Measurements from ENCODE around the gene GRIK2.

Gene GRIK2

GRCh38 chr6:101422251-101422650, 28.7 kb downstream of the GRIK2 start:
- Histone ChIP-seq H3K23ac (ENCODE audit: low read length) (no peak overlapping the region), H3K18ac (ENCODE audit: low read length) (no peak overlapping the region), H3K27me3 (ENCODE audit: insufficient read depth, low read length) (no peaks in the 10 kb centered on the region), H2BK5ac (ENCODE audit: low read depth, low read length, poor library complexity) (no peak overlapping the region), H2BK120ac (ENCODE audit: insufficient read depth, low read length, poor library complexity) (no peak overlapping the region), H4K12ac (ENCODE audit: low read depth, low read length) (no peak overlapping the region), H3K4ac (ENCODE audit: low read depth, low read length) (no peak overlapping the region), H2BK12ac (ENCODE audit: low read length) (no peak overlapping the region), H3K9me3 (ENCODE audit: insufficient read depth, low read depth, low read length) (no peaks in the 10 kb centered on the region), H3K4me3 (ENCODE audit: low read depth, low read length) (no peak overlapping the region), H3K14ac (ENCODE audit: low read length) (no peak overlapping the region), H3K79me2 (ENCODE audit: control insufficient read depth, insufficient read depth, low read length, poor library complexity) (no peaks in the 10 kb centered on the region), H3K9ac (ENCODE audit: low read length) (no peak overlapping the region), H4K8ac (ENCODE audit: low read depth, low read length) (no peak overlapping the region), H2AFZ (ENCODE audit: insufficient read depth, low read length, poor library complexity) (no peak overlapping the region), H3K79me1 (ENCODE audit: low read length) (no peaks in the 10 kb centered on the region), H3K4me2 (ENCODE audit: low read length) (no peak overlapping the region), H3K4me1 (ENCODE audit: control insufficient read depth in 1 of 2, insufficient read depth in 2 of 2, low read length in 2 of 2) (no peaks in the 10 kb centered on the region), H2AK5ac (ENCODE audit: low read length) (no peak overlapping the region), H4K91ac (ENCODE audit: low read depth, low read length) (no peak overlapping the region), H3K36me3 (ENCODE audit: control insufficient read depth in 1 of 2, insufficient read depth in 2 of 2, low read length in 2 of 2) (no peaks in the 10 kb centered on the region), H3K27ac (ENCODE audit: low read depth, low read length) (no peak overlapping the region)
- no peak for DNase-seq
- WGBS (ENCODE audit: extremely low coverage, insufficient coverage, insufficient read length): no CpG with 5 or more reads among the region's 1 CpG

- no peak overlapping the region for H2BK5ac ChIP-seq (ENCODE audit: low read depth, low read length, poor library complexity)
- H3K18ac ChIP-seq (ENCODE audit: low read length): no peak overlapping the region
- DNase-seq: no peak
- no peak overlapping the region for H3K4me2 ChIP-seq (ENCODE audit: low read length)
- H2AK5ac ChIP-seq (ENCODE audit: low read length): no peak overlapping the region
- no peak overlapping the region for H4K12ac ChIP-seq (ENCODE audit: low read depth, low read length)
- no peaks in the 10 kb centered on the region for H3K79me1 ChIP-seq (ENCODE audit: low read length)
- no peaks in the 10 kb centered on the region for H3K36me3 ChIP-seq (ENCODE audit: control insufficient read depth in 1 of 2, insufficient read depth in 2 of 2, low read length in 2 of 2)
- no peak overlapping the region for H4K8ac ChIP-seq (ENCODE audit: low read depth, low read length)
- no peak overlapping the region for H3K23ac ChIP-seq (ENCODE audit: low read length)
- no peak overlapping the region for H4K91ac ChIP-seq (ENCODE audit: low read depth, low read length)
- H2BK120ac ChIP-seq (ENCODE audit: insufficient read depth, low read length, poor library complexity): no peak overlapping the region
- H3K4me1 ChIP-seq (ENCODE audit: control insufficient read depth in 1 of 2, insufficient read depth in 2 of 2, low read length in 2 of 2): no peaks in the 10 kb centered on the region
- no peaks in the 10 kb centered on the region for H3K27me3 ChIP-seq (ENCODE audit: insufficient read depth, low read length)
- no peak overlapping the region for H2BK12ac ChIP-seq (ENCODE audit: low read length)
- no peak overlapping the region for H3K4ac ChIP-seq (ENCODE audit: low read depth, low read length)
- H3K79me2 ChIP-seq (ENCODE audit: control insufficient read depth, insufficient read depth, low read length, poor library complexity): no peaks in the 10 kb centered on the region
- no peak overlapping the region for H3K4me3 ChIP-seq (ENCODE audit: low read depth, low read length)
- no peaks in the 10 kb centered on the region for H3K9me3 ChIP-seq (ENCODE audit: insufficient read depth, low read depth, low read length)
- H3K9ac ChIP-seq (ENCODE audit: low read length): no peak overlapping the region
- H3K14ac ChIP-seq (ENCODE audit: low read length): no peak overlapping the region
- no CpG with 5 or more reads among the region's 1 CpG for WGBS (ENCODE audit: extremely low coverage, insufficient coverage, insufficient read length)
- no peak overlapping the region for H2AFZ ChIP-seq (ENCODE audit: insufficient read depth, low read length, poor library complexity)
- H3K27ac ChIP-seq (ENCODE audit: low read depth, low read length): no peak overlapping the region
Observed at GRCh38 chr6:101422811-101423210, 29.3 kb downstream of the GRIK2 start.

- Histone ChIP-seq H2BK12ac (ENCODE audit: low read length) (no peak overlapping the region), H2AK5ac (ENCODE audit: low read length) (no peak overlapping the region), H4K12ac (ENCODE audit: low read depth, low read length) (no peak overlapping the region), H3K9ac (ENCODE audit: low read length) (no peak overlapping the region), H3K36me3 (ENCODE audit: control insufficient read depth in 1 of 2, insufficient read depth in 2 of 2, low read length in 2 of 2) (no peaks in the 10 kb centered on the region), H3K79me2 (ENCODE audit: control insufficient read depth, insufficient read depth, low read length, poor library complexity) (no peaks in the 10 kb centered on the region), H3K4ac (ENCODE audit: low read depth, low read length) (no peak overlapping the region), H3K18ac (ENCODE audit: low read length) (no peak overlapping the region), H4K8ac (ENCODE audit: low read depth, low read length) (no peak overlapping the region), H3K4me3 (ENCODE audit: low read depth, low read length) (no peak overlapping the region), H3K4me2 (ENCODE audit: low read length) (no peak overlapping the region), H3K27ac (ENCODE audit: low read depth, low read length) (no peak overlapping the region), H3K79me1 (ENCODE audit: low read length) (no peaks in the 10 kb centered on the region), H2BK5ac (ENCODE audit: low read depth, low read length, poor library complexity) (no peak overlapping the region), H2BK120ac (ENCODE audit: insufficient read depth, low read length, poor library complexity) (no peak overlapping the region), H4K91ac (ENCODE audit: low read depth, low read length) (no peak overlapping the region), H3K14ac (ENCODE audit: low read length) (no peak overlapping the region), H3K4me1 (ENCODE audit: control insufficient read depth in 1 of 2, insufficient read depth in 2 of 2, low read length in 2 of 2) (no peaks in the 10 kb centered on the region), H2AFZ (ENCODE audit: insufficient read depth, low read length, poor library complexity) (no peak overlapping the region), H3K23ac (ENCODE audit: low read length) (no peak overlapping the region), H3K9me3 (ENCODE audit: insufficient read depth, low read depth, low read length) (no peaks in the 10 kb centered on the region), H3K27me3 (ENCODE audit: insufficient read depth, low read length) (no peaks in the 10 kb centered on the region)
- WGBS (ENCODE audit: extremely low coverage, insufficient coverage, insufficient read length): no CpG with 5 or more reads among the region's 1 CpG
- DNase-seq: no peak
Observed at GRCh38 chr6:101429270-101429669, 35.8 kb downstream of the GRIK2 start.

GRCh38 chr6:101429845-101430244, 36.3 kb downstream of the GRIK2 start:
- Histone ChIP-seq H3K9me3 (ENCODE audit: insufficient read depth, low read depth, low read length) (no peaks in the 10 kb centered on the region), H3K27me3 (ENCODE audit: insufficient read depth, low read length) (no peaks in the 10 kb centered on the region), H3K9ac (ENCODE audit: low read length) (no peak overlapping the region), H3K18ac (ENCODE audit: low read length) (no peak overlapping the region), H4K12ac (ENCODE audit: low read depth, low read length) (no peak overlapping the region), H3K4me2 (ENCODE audit: low read length) (no peak overlapping the region), H3K4me1 (ENCODE audit: control insufficient read depth in 1 of 2, insufficient read depth in 2 of 2, low read length in 2 of 2) (no peaks in the 10 kb centered on the region), H4K8ac (ENCODE audit: low read depth, low read length) (no peak overlapping the region), H2AFZ (ENCODE audit: insufficient read depth, low read length, poor library complexity) (no peak overlapping the region), H3K79me2 (ENCODE audit: control insufficient read depth, insufficient read depth, low read length, poor library complexity) (no peaks in the 10 kb centered on the region), H3K23ac (ENCODE audit: low read length) (no peak overlapping the region), H3K36me3 (ENCODE audit: control insufficient read depth in 1 of 2, insufficient read depth in 2 of 2, low read length in 2 of 2) (no peaks in the 10 kb centered on the region), H2BK5ac (ENCODE audit: low read depth, low read length, poor library complexity) (no peak overlapping the region), H3K4ac (ENCODE audit: low read depth, low read length) (no peak overlapping the region), H2BK120ac (ENCODE audit: insufficient read depth, low read length, poor library complexity) (no peak overlapping the region), H4K91ac (ENCODE audit: low read depth, low read length) (no peak overlapping the region), H3K27ac (ENCODE audit: low read depth, low read length) (no peak overlapping the region), H2BK12ac (ENCODE audit: low read length) (no peak overlapping the region), H2AK5ac (ENCODE audit: low read length) (no peak overlapping the region), H3K14ac (ENCODE audit: low read length) (no peak overlapping the region), H3K79me1 (ENCODE audit: low read length) (no peaks in the 10 kb centered on the region), H3K4me3 (ENCODE audit: low read depth, low read length) (no peak overlapping the region)
- no CpG with 5 or more reads among the region's 5 CpGs for whole genome bisulfite sequencing (ENCODE audit: extremely low coverage, insufficient coverage, insufficient read length)
- DNase-seq: no peak

Measured in trophoblast cell (in vitro differentiated cells and primary cell).